ENCODE data around the gene MAP2K4. TPM values are rescaled to one million over a fixed set of nuclear protein-coding genes. Genes with fewer than 3 reads are reported as not detected.

The MAP2K4 gene
- total and polyA plus RNA-seq, 2 of the 8 experiments (the other 6 are each of a cell fraction or from before 2014, with no cell fraction given) = 14.2 to 37.3 TPM

GRCh38 chr17:12078791-12079190, 58.1 kb downstream of the MAP2K4 start:
- Histone ChIP-seq H2BK5ac (ENCODE audit: low read depth, low read length) (no peak overlapping the region), H4K20me1 (replicated peaks in 1 of 2; ENCODE audit: control insufficient read depth in 1 of 2, insufficient read depth in 2 of 2, low read length in 2 of 2) (peaks cover 0 to 3% of the 10 kb centered on the region in 2 experiments), H3K18ac (ENCODE audit: extremely low read depth, low read length) (no peak overlapping the region), H3K23ac (ENCODE audit: insufficient read length) (no peak overlapping the region), H3K23me2 (ENCODE audit: low read depth, low read length) (no peaks in the 10 kb centered on the region), H2AK5ac (ENCODE audit: low read depth, low read length) (no peak overlapping the region), H3K27me3 (replicated peaks in 1 of 4; ENCODE audit: control insufficient read depth in 3 of 4, extremely low read depth in 1 of 4, insufficient read depth in 3 of 4, low read length in 3 of 4) (no peaks in the 10 kb centered on the region), H4K5ac (ENCODE audit: insufficient read length, low read depth, low read length) (no peak overlapping the region), H2BK12ac (ENCODE audit: low read depth, low read length) (no peak overlapping the region), H4K91ac (replicated peaks; ENCODE audit: insufficient read length, low read length) (no peak overlapping the region), H2BK120ac (replicated peaks; ENCODE audit: low read depth, low read length) (no peak overlapping the region), H2BK15ac (ENCODE audit: low read length) (no peak overlapping the region), H3K36me3 (ENCODE audit: control insufficient read depth in 2 of 4, insufficient read depth in 4 of 4, low read length in 3 of 4) (no peaks in the 10 kb centered on the region; a peak in 1 of 8 replicates), H3K4me2 (ENCODE audit: insufficient read depth in 1 of 2, low read depth in 2 of 2, low read length in 2 of 2) (no peak overlapping the region), H3K9me3 (ENCODE audit: insufficient read depth in 2 of 2, low read depth in 1 of 2, low read length in 1 of 2) (no peaks in the 10 kb centered on the region), H3K4me3 (ENCODE audit: extremely low read depth in 1 of 4, insufficient read depth in 2 of 4, low read depth in 3 of 4, low read length in 4 of 4) (no peak overlapping the region), H3K9ac (replicated peaks in 1 of 4; ENCODE audit: extremely low read depth in 1 of 4, low read depth in 3 of 4, low read length in 3 of 4) (no peak overlapping the region), H3K79me2 (ENCODE audit: control insufficient read depth in 1 of 2, insufficient read depth in 2 of 2, low read length in 2 of 2) (peaks cover 0 to 23% of the 10 kb centered on the region in 2 experiments; a peak in 1 of 4 replicates), H4K8ac (ENCODE audit: extremely low read depth, insufficient read depth, low read length) (no peak overlapping the region), H3K4me1 (replicated peaks in 1 of 4; ENCODE audit: control insufficient read depth in 3 of 4, insufficient read depth in 4 of 4, low read length in 3 of 4) (no peaks in the 10 kb centered on the region), H3K27ac (ENCODE audit: low read depth, low read length) (no peak overlapping the region), H3K56ac (replicated peaks; ENCODE audit: insufficient read length, low read depth, low read length) (no peak overlapping the region), H3K79me1 (ENCODE audit: low read depth, low read length) (no peaks in the 10 kb centered on the region; the same call in 1 of the 2 replicates), H3K14ac (ENCODE audit: insufficient read length) (no peak overlapping the region), H2BK20ac (ENCODE audit: low read length) (no peak overlapping the region), H2AFZ (ENCODE audit: low read length) (no peak overlapping the region), H3K4ac (replicated peaks; ENCODE audit: insufficient read length, low read depth, low read length) (no peak overlapping the region)
- ChIA-PET CTCF (ENCODE audit: partially characterized antibody) (no interaction called here), POLR2A (ENCODE audit: partially characterized antibody) (interaction anchor here (1.6 kb wide), 1 partner anchor 82 kb away, joined by 4 read pairs; the partner anchor contains the start of gene ZNF18)
- WGBS, 2 experiments (ENCODE audit: extremely low coverage in 1 of 2, insufficient coverage in 1 of 2, insufficient read length in 1 of 2, insufficient replicate concordance in 2 of 2, low coverage in 1 of 2, low lambda C conversion rate in 2 of 2, missing lambda C conversion rate in 1 of 2) = 100% methylated on average over 2 of the region's 2 CpGs; no CpG with 5 or more reads in 1 of the 2 experiments
- FAIRE-seq (no peak), DNase-seq (ENCODE audit: low read depth in 1 of 2, low spot score in 2 of 2) (no peak)
- TF ChIP-seq CBX5 (IDR thresholded peaks at IDR 0.05; ENCODE audit: low read depth, low read length) (no peak), CHD2 (IDR thresholded peaks at IDR 0.05; ENCODE audit: low read length) (no peak), EP300 (IDR thresholded peaks at IDR 0.05; ENCODE audit: borderline replicate concordance in 1 of 2, low read depth in 2 of 2, low read length in 2 of 2) (no peak), HDAC2 (IDR thresholded peaks at IDR 0.05; ENCODE audit: borderline replicate concordance in 1 of 2, low read depth in 2 of 2, low read length in 2 of 2) (no peak), MAFK (IDR thresholded peaks at IDR 0.05; ENCODE audit: low read depth, low read length) (no peak), ASH2L (IDR thresholded peaks at IDR 0.05; ENCODE audit: low read length) (no peak), POU5F1 (IDR thresholded peaks at IDR 0.05; ENCODE audit: low read depth, low read length) (no peak), NANOG (IDR thresholded peaks at IDR 0.05; ENCODE audit: insufficient read depth, low read depth, low read length, poor library complexity, severe bottlenecking) (no peak), SUZ12 (IDR thresholded peaks at IDR 0.05; ENCODE audit: low read length) (no peak), TAF7 (optimal IDR thresholded peaks at IDR 0.05; ENCODE audit: borderline replicate concordance, low read depth, low read length) (no peak), SIN3A (conservative IDR thresholded peaks at IDR 0.05 in 1 of 2, IDR thresholded peaks at IDR 0.05 in 1 of 2; ENCODE audit: low read depth in 1 of 2, low read length in 2 of 2) (no peak), TAF1 (IDR thresholded peaks at IDR 0.05; ENCODE audit: low read depth, low read length) (no peak), PHF8 (conservative IDR thresholded peaks at IDR 0.05; ENCODE audit: low read depth, low read length) (no peak), BCL11A (IDR thresholded peaks at IDR 0.05; ENCODE audit: low read depth in 2 of 2, low read length in 2 of 2) (no peak)
